HUDEP-2 (cell line): Measurements from ENCODE around the gene NCOA4.
A peak's percentile ranks its signal among the peaks of the same experiment; 100 is the strongest.
"Not testable (repeated sequence)": the region's sequence is repeated elsewhere in the genome, so short reads cannot be mapped to it uniquely, and the experiment has no call there.

Experiments
- DNase-seq, 76 experiments: peaks; one replicate each; lab custom pipeline; 2025; ENCODE audit not compliant: unreplicated experiment in 76 of 76; lab: John Stamatoyannopoulos, UW

The NCOA4 gene

DNA sequence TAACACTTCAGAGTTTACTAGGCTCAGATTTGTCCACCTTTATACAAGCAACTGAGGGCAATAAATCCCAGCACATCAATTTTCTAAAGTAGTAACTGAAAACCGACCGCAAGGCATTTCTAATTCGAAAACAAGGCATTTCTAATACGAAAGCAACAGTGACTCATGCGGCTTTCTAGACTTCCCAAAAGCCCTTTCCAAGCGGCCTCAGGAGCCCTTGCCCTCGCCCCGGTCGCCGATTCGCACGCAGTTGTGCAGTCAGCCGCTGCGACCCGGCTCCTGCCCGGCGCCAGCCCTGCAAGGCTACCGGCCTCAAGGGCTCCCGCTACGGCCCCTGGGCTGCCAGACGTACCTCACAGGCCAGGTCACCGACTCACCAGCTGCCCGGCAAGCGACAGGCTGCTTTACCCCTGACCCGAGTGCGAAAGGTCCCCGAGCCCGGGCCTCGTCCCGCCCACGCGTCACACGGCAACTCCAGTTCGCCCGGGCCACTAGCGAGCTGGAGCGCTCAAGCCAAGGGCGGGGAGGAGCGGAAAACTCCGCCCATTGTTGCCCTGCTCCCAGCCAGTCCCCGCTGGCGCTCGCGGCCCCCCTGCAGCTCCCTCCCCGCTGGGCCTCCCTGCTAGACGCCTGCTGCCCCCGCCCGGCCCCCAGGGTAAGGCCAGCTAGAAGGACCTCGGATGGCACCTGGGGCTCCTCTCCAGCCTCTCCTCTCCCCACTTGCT, 7.3 kb downstream of the NCOA4 start:
- DNase-seq = peak in 75 of 76 experiments; percentile 24 to 96 (median 89)

DNA sequence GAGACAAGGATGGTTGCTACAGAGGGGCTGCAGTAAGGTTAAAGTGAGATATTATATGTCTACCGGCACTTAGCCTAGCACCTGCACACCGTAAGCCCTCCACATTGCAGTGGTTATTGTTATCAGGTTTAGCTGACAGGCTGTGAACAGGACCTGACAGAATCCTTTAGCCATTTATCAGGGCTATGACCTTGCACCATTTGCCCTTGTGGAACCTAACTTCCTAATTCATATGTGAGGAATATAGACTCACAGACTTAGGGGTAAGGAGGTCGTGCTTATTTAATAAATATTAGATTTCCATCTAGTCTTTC, 10.1 kb downstream of the NCOA4 start:
- DNase-seq = no peak

- DNase-seq = peak in 14 of 76 experiments; percentile 10 to 62 (median 22)
Observed at GRCh38 chr10:46019569-46020343, 10.7 kb downstream of the NCOA4 start.

- DNase-seq = no peak
Observed at GRCh38 chr10:46019177-46019528, 11.3 kb downstream of the NCOA4 start.

GRCh38 chr10:46018453-46019176, 11.8 kb downstream of the NCOA4 start:
- DNase-seq = peak in 27 of 76 experiments; percentile 15 to 72 (median 39)

DNA sequence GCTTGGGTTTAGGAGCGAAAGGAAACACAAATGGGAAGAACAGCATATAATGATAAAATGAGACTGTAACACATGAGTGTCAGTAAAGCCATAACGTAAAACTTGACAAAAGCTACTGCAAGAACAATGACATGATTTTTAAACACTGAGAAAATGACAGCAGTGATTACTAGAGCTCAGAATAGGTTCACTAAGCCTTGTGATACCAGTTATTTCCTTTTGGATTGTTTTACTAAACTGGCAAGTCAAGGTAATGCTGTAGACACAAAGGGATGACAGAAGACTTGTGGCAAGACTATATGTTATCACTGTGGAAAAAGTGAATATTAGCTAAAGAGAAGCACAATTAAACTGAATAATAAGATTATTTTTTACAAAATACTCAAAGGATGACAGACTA, 12.7 kb downstream of the NCOA4 start:
- peak in 1 of 76 experiments; percentile 14 for DNase-seq

GRCh38 chr10:46016811-46017210, 13.6 kb downstream of the NCOA4 start:
- DNase-seq = no peak

DNA sequence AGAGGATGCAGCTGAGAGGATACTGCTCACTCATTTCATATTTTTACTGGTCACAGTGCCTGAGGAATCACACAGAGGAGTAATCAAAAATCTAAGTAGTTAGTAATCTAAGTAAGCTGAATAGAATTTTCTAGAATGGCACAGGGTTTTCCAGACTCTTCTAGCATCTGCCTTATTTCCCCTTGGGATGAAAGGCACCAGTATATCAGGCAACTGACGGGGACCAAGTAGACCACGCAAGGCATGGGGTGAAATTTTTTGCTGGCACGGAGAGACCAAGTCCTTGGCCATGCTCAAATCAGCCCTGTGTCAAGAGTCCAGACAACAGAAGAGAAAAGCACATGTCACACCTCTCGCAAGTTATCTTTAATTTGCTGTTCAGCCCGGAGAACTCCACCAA, 14.2 kb downstream of the NCOA4 start:
- no peak for DNase-seq

DNA sequence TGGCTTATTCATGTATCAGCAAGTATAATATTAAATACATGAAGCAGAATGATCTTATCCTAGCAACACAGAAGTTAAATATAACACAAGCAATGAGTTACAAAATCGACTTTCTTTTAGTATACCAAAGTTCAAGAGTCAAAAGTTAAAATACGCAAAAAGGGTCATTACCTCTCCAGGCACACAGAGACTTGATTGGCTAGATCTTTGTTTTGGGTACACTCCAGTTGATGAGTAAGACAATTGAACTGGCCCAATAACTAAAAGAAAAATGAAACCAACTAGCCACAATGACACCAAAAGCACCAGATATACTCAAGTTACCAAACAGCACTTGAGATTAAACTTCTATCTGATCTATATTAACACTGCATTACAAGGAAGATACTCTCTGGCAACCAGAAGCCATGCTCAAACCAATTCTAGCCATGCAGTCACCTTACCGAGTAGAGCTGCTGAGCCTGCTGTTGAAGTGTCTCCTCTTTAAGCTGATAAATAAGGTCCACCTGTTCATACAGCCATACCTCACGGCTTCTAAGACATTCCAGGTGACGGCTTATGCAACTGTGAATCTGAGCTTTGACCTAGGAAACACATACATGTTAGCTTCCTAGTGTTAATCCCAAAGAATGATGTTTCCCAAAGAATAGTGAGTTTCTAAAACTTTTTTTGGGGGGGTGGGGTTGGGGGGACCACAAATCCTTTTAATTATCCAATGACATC, 15.6 kb downstream of the NCOA4 start:
- DNase-seq = no peak

DNA sequence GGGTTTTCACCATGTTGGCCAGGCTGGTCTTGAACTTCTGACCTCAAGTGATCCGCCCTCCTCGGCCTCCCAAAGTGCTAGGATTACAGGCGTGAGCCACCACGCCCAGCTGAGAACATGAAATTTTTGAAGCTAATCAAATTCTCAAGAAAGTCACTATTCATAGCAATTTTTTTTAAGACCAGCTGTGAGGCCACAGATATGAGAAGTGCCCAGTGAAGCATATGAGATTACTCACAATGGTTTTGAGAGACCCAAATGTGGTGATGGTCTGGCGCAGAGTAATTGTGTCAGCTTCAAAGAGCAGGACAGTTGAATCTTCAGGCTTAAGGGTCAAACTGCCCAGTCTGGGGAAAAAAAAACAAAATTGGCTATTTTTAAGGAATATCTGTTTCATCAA, 16.2 kb downstream of the NCOA4 start:
- peak in 3 of 76 experiments; percentile 13 to 22 (median 21) for DNase-seq

DNA sequence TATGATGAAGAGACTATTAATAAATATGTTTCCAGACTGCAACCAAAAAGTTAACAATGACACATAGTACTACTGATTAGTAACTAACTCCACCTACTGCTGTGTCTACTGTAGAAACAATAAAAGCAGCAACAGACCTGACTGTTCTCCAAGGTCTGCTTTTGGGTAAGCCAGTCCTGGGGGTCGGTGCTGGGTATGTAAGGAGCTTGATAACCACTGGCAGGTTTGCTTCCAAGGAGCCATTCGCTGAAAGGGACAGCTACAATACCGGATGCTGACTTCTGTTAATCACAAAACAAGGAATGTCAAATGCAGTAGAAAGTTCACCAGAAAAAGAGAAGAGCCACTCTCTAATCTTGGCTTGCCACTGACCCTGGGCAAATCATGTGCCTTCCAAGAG, 17.7 kb downstream of the NCOA4 start:
- no peak for DNase-seq

GRCh38 chr10:46006219-46006618, 24.2 kb downstream of the NCOA4 start:
- peak in 9 of 76 experiments; percentile 10 to 43 (median 21) for DNase-seq

GRCh38 chr10:46005383-46005782, 25.0 kb downstream of the NCOA4 start:
- no peak for DNase-seq

DNA sequence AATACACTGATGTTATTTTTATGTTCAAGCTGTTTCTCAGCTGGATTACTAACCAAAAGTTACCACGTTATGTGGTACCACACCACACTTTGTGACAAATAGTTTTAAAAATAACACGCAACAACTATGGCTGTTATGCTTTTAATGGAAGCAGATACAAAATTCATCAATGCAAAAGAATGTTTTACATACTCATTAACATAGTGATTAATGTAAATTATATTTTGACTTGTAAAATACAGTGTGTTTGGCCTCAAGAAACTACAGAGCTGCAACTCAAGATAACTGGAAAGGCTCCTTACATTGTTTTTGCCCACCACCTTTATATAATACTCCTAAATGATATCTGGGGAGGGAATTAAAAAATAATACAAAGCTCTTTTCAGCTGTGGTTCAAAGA, 25.5 kb downstream of the NCOA4 start:
- DNase-seq = no peak

GRCh38 chr10:46002916-46003693, 27.3 kb downstream of the NCOA4 start:
- DNase-seq = peak in 1 of 76 experiments; percentile 17

DNA sequence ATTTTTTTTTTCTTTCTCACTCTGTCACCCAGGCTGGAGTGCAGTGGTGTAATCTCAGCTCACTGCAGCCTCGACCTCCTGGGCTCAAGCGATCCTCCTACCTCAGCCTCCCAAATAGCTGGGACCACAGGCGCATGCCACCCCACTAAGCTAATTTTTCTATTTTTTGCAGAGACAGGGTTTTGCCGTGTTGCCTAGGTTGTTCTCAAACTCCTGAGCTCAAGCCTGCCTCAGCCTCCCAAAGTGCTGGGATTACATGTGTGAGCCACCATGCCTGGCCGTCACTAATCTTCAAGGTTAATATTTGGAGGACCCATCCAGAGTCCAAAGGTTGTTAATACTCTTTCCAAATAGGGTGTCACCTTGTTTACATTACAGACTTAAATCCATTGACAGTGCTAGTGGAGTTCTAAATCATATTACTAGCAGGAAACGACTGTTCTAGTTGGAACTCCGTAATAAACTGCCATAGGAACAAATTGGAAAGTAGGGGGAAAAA, 28.2 kb downstream of the NCOA4 start:
- not testable (repeated sequence) for DNase-seq

DNA sequence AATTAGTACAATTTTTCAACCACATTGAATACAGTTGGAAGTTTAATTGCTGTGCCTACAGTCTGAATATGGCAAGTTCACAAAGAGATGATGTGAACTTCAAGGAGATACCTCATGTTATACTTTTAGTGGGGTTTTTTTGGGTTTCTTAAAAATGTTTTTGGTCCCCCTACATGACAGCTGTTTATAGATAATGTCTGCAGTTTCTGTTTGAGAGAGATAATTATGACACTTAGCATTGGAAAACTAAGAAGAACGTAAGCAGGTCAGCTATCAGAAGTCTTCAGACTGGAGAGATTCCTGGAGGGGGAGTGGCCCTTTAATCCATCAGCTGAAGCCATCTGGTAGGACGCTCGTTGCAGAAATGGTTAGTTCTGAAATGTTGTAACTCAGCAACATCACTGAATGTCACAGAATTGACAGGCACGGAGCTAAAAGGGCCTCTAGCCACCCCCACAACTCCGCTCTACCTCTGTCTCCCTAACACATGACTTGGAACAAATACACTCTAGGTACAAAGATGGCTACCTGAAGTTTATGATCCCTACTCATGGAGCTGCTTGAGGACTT, 29.2 kb downstream of the NCOA4 start:
- peak in 73 of 76 experiments; percentile 50 to 98 (median 85) for DNase-seq

DNA sequence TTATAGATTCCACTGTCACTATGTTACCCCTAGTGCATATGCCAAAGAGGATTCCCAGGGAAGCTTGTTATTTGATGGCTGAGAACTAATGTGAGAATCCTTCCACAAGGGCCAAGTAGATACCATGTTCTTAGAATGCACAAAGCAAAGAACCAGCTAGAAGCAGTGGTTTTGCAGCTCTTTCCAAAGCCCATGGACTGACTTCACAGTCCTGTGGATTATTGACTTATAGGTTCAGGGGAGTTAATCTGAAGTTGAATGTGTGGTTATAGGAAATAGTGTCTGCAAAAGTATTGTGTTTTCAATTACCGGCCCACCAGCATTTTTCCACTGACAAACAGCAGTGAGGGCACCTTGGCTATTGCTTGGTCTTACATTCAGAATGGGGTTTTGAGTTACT, 29.9 kb downstream of the NCOA4 start:
- peak in 2 of 76 experiments; percentile 20 to 30 for DNase-seq

GRCh38 chr10:45999955-46000354, 30.5 kb downstream of the NCOA4 start:
- not testable (repeated sequence) for DNase-seq
